GM12878 (cell line): ENCODE results near the gene PRRX2. TPM values are rescaled to one million over a fixed set of nuclear protein-coding genes. Genes with fewer than 3 reads are reported as not detected.

Source experiments
- ATAC-seq: fragments of 200-7000 bp; cut with Tn5 transposase; 3 replicates; pipeline ENCODE4 v1.9.1; 2020; ENCODE audit warnings: mild to moderate bottlenecking, moderate library complexity
- BruUV-seq: library from RNA; stranded (reverse); fragments of 400-500 nt; replicated peaks from 2 replicates; lab custom pipeline; 2021; lab: Mats Ljungman, UMichigan
- CTCF ChIA-PET: fragments of 300-600 bp; sonication (Branson Sonifier 250); formaldehyde crosslinking; extraction: SDS; loops from one replicate; lab custom pipeline; 2021; ENCODE audit warnings: inconsistent platforms; lab: Yijun Ruan, JAX
- POLR2A ChIA-PET: fragments of 350-600 bp; formaldehyde crosslinking; extraction: SDS; loops from one replicate; lab custom pipeline; 2021; ENCODE audit warnings: inconsistent platforms; lab: Charles Lee
- RAD21 ChIA-PET: fragments of 300-600 bp; sonication (Branson Sonifier 250); formaldehyde crosslinking; loops from one replicate; lab custom pipeline; 2023; ENCODE audit warnings: antibody characterized with exemption; ENCODE audit not compliant: unreplicated experiment; lab: Charles Lee
- SMC1A ChIA-PET: fragments of 300-600 bp; sonication (Branson Sonifier 250); formaldehyde crosslinking; loops from one replicate; lab custom pipeline; 2023; ENCODE audit not compliant: unreplicated experiment, uncharacterized antibody; lab: Charles Lee
- DNase-seq: peaks from one replicate; pipeline ENCODE4 v3.0.0-alpha.2; 2011; ENCODE audit warnings: low read depth, low spot score
- FAIRE-seq: peaks from 3 replicates; lab custom pipeline; 2011; peaks lifted over from hg19 to GRCh38; lab: Jason Lieb, UNC
- H2AFZ ChIP-seq: 2 replicates; pipeline ENCODE4 v1.6.0; 2011; ENCODE audit warnings: low read depth, low read length, control low read depth; ENCODE audit not compliant: control insufficient read depth
- H3K27ac ChIP-seq: 2 replicates; pipeline ENCODE4 v1.5.1; 2011; ENCODE audit warnings: control low read depth; ENCODE audit not compliant: control insufficient read depth, insufficient read depth
- H3K27me3 ChIP-seq, 2 experiments: replicated peaks in 1 of 2; 2 replicates each; pipeline versions ENCODE4 v1.6.0 to v1.6.1; 2011; ENCODE audit warnings: low read length in 1 of 2; ENCODE audit not compliant: control insufficient read depth in 2 of 2, insufficient read depth in 2 of 2
- H3K36me3 ChIP-seq, 2 experiments: 2 replicates each; pipeline ENCODE4 v1.5.1; 2011; ENCODE audit warnings: low read length in 1 of 2; ENCODE audit not compliant: control insufficient read depth in 2 of 2, insufficient read depth in 2 of 2
- H3K4me1 ChIP-seq: 2 replicates; pipeline ENCODE4 v1.6.1; 2011; ENCODE audit warnings: mild to moderate bottlenecking, low read length, moderate library complexity, mixed read lengths; ENCODE audit not compliant: control insufficient read depth, insufficient read depth
- H3K4me2 ChIP-seq: 2 replicates; pipeline ENCODE4 v1.6.0; 2011; ENCODE audit warnings: control low read depth; ENCODE audit not compliant: control insufficient read depth, insufficient read depth
- H3K4me3 ChIP-seq: fragments of 200-600 bp; sonication (generic); 2 replicates; pipeline ENCODE4 v1.5.1; 2016
- H3K79me2 ChIP-seq: 2 replicates; pipeline ENCODE4 v1.6.0; 2011; ENCODE audit warnings: low read length; ENCODE audit not compliant: control insufficient read depth, insufficient read depth
- H3K9ac ChIP-seq: 2 replicates; pipeline ENCODE4 v1.8.0; 2011; ENCODE audit warnings: low read length, control low read depth, mixed read lengths; ENCODE audit not compliant: control insufficient read depth, insufficient read depth
- H3K9me3 ChIP-seq: replicated peaks from 3 replicates; pipeline ENCODE4 v1.5.1; 2011; ENCODE audit warnings: mild to moderate bottlenecking, low read length; ENCODE audit not compliant: control insufficient read depth, insufficient read depth
- H4K20me1 ChIP-seq: 2 replicates; pipeline ENCODE4 v1.6.0; 2011; ENCODE audit not compliant: control insufficient read depth, insufficient read depth
- CHD2 ChIP-seq: IDR thresholded peaks from 2 replicates; pipeline ENCODE4 v1.6.1; 2011; ENCODE audit warnings: low read depth, low read length, improper control_type of control experiment, borderline replicate concordance
- JUNB ChIP-seq: IDR thresholded peaks from 2 replicates; pipeline ENCODE4 v1.6.1; 2016; ENCODE audit warnings: antibody characterized with exemption, mild to moderate bottlenecking
- MEF2B ChIP-seq: fragments of 450-650 bp; IDR thresholded peaks from 2 replicates; pipeline ENCODE4 v1.6.1; 2018; ENCODE audit warnings: mild to moderate bottlenecking, moderate library complexity; ENCODE audit not compliant: partially characterized antibody, poor library complexity, severe bottlenecking
- NFIC ChIP-seq: IDR thresholded peaks from 2 replicates; pipeline ENCODE4 v1.6.1; 2012; ENCODE audit warnings: low read depth, mild to moderate bottlenecking, inconsistent platforms, low read length, moderate library complexity
- SRF ChIP-seq, 2 experiments: IDR thresholded peaks; 2 replicates each; pipeline ENCODE4 v1.6.1; 2011; ENCODE audit warnings: low read depth in 2 of 2, low read length in 2 of 2, mild to moderate bottlenecking in 1 of 2, moderate library complexity in 1 of 2
- SUPT20H ChIP-seq: IDR thresholded peaks from 2 replicates; pipeline ENCODE4 v1.6.1; 2011; ENCODE audit warnings: low read depth, mild to moderate bottlenecking, low read length, moderate library complexity, borderline replicate concordance; ENCODE audit not compliant: control insufficient read depth
- TBL1XR1 ChIP-seq: IDR thresholded peaks from 2 replicates; pipeline ENCODE4 v1.6.1; 2012; ENCODE audit warnings: low read depth, low read length, improper control_type of control experiment
- WGBS: methylation state at CpG from one replicate; pipeline ENCODE4 v1.1.6; 2016; ENCODE audit warnings: low lambda C conversion rate; ENCODE audit not compliant: insufficient replicate concordance, insufficient coverage; ENCODE audit errors: missing lambda C conversion rate; 5-methylcytosine and 5-hydroxymethylcytosine counted together
- in situ Hi-C: fragments of 300-500 bp; cut with MboI; formaldehyde crosslinking; loops from 9 replicates; pipeline ENCODE4 v1.14.3; 2018; ENCODE audit warnings: mixed read lengths
- intact Hi-C: fragments of 100-400 bp; cut with micrococcal nuclease; formaldehyde crosslinking; loops from one replicate; pipeline ENCODE4 v1.14.2; 2022; ENCODE audit not compliant: unreplicated experiment
- polyA plus RNA-seq, 11 experiments: library from polyadenylated mRNA; depleted of rRNA in 4 of 11; unstranded in 6 of 11; stranded (reverse) in 5 of 11; fragments of >200 nt; fragmentation: Nextera tagmentation in 4 of 11; fragmentation: Illumina TruSeq in 1 of 11; extraction: Ambion mirVana in 4 of 11; extraction: Trizol in 1 of 11; gene quantifications; 1 replicate in 1 of 11; 2 replicates in 10 of 11; pipeline versions ENCODE4 v1.2.1 to v1.2.3, GENCODE V29; 2011 to 2016; ENCODE audit warnings: inconsistent platforms in 2 of 11, missing spikeins in 2 of 11, low read depth in 1 of 11
- total RNA-seq, 4 experiments: library from RNA; depleted of rRNA in 3 of 4; stranded (reverse); fragments of >200 nt in 3 of 4; fragmentation: Illumina TruSeq in 1 of 4; extraction: Trizol in 1 of 4; gene quantifications; 2 replicates each; pipeline versions ENCODE4 v1.2.1 to v1.2.3, GENCODE V29; 2013 to 2021
- TF ChIP-seq, protein P1 (sequence below): IDR thresholded peaks from 2 replicates; pipeline ENCODE4 v1.6.1; 2011; ENCODE audit warnings: low read depth, mild to moderate bottlenecking, low read length, moderate library complexity, borderline replicate concordance; ENCODE audit errors: extremely low read depth
- TF ChIP-seq, protein P2 (sequence below): fragments of 150-350 bp; IDR thresholded peaks from 2 replicates; pipeline ENCODE4 v1.6.1; 2014; ENCODE audit warnings: mild to moderate bottlenecking, low read depth, low read length

PRRX2 gene
- total and polyA plus RNA-seq, 10 of the 15 experiments (the other 5 are each of a cell fraction or from before 2014, with no cell fraction given) = not detected

DNA sequence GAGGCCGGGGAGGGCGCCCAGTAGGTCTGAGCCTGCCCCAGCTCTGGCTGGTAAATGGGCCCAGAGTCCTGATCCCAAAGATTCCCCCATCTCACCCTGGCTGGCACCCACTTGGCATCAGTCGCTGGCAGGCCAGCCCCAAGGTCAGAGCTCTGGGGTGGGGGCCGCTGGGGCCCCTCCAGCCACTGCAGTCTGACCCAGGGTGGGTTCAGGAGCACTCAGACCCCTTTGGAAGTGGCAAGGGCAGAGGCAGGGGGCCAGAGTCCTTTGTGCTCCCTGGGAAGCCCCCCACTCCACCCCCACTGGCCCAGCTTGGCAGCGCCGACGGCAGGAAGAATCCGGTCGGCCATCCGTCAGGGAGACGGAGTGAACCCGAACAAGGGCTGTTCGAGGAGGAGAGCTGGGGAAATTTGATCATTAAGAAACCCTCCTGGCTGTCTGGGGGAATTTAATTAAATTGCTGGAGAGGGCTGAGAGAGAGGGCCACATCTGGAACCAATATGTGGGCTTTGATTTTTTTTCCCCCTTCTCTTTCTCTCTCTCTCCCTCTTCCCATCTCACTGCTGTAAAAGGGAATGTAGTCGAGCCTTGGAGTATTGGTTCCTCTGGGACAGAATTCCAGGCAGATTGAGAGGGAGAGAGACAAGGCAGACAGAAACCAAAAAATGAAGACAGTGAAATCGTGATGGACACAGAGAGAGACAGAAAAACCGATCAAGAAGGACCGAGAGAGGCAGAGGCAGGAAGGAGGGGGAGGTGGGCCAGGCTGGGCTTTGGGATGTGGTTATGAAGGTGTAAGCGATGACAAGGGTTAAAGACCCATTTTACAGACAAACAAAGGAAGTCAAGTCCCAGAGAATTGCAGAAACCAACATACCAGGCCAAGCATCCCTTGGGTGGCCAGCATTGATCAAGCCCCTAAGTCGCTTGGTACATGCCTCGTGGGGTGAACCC lies 15.4 kb upstream of the PRRX2 start:
- TF ChIP-seq MEF2B (no peak), JUNB (no peak)
- Histone ChIP-seq H4K20me1 (no peaks in the 10 kb centered on the region), H3K4me1 (no peaks in the 10 kb centered on the region), H3K36me3 (no peaks in the 10 kb centered on the region; a peak in 1 of 4 replicates), H2AFZ (no peak overlapping the region), H3K79me2 (no peaks in the 10 kb centered on the region), H3K27ac (no peak overlapping the region), H3K9ac (no peak overlapping the region), H3K27me3 (no peaks in the 10 kb centered on the region; a peak in 1 of 4 replicates), H3K9me3 (no peaks in the 10 kb centered on the region), H3K4me2 (no peak overlapping the region), H3K4me3 (no peak overlapping the region)
- no peak for FAIRE-seq
- ChIA-PET CTCF (no interaction called here), POLR2A (no interaction called here), SMC1A (no interaction called here), RAD21 (no interaction called here)
- 57% methylated on average over 19 of the region's 20 CpGs for WGBS
- in situ Hi-C loops (loop anchor here (5.0 kb wide), 1 partner anchor 132 kb away; no protein-coding TSS in a partner anchor), intact Hi-C loops (no loop called here)
- no peak for ATAC-seq
- no TSS peak for BruUV-seq
- DNase-seq = no peak

GRCh38 chr9:129650680-129651235 lies 14.7 kb upstream of the PRRX2 start:
- ATAC-seq (no peak; the same call in 2 of the 3 replicates), DNase-seq (no peak), FAIRE-seq (no peak)
- Histone ChIP-seq H3K9ac (no peak overlapping the region), H3K27me3 (no peaks in the 10 kb centered on the region; a peak in 1 of 4 replicates), H3K9me3 (no peaks in the 10 kb centered on the region), H3K4me2 (no peak overlapping the region), H3K27ac (no peak overlapping the region), H3K4me1 (no peaks in the 10 kb centered on the region), H4K20me1 (no peaks in the 10 kb centered on the region), H3K79me2 (no peaks in the 10 kb centered on the region), H3K4me3 (no peak overlapping the region), H2AFZ (no peak overlapping the region), H3K36me3 (no peaks in the 10 kb centered on the region; a peak in 1 of 4 replicates)
- ChIA-PET SMC1A (no interaction called here), CTCF (no interaction called here), POLR2A (no interaction called here), RAD21 (no interaction called here)
- in situ Hi-C loops (no loop called here), intact Hi-C loops (no loop called here)
- BruUV-seq = no TSS peak
- 39% methylated on average over 10 of the region's 10 CpGs for WGBS
- TF ChIP-seq NFIC = no peak
- no peak for TF ChIP-seq TBL1XR1
- no peak for TF ChIP-seq CHD2
- TF ChIP-seq, protein P1, sequence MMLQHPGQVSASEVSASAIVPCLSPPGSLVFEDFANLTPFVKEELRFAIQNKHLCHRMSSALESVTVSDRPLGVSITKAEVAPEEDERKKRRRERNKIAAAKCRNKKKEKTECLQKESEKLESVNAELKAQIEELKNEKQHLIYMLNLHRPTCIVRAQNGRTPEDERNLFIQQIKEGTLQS = no peak
- no peak for TF ChIP-seq SUPT20H
- TF ChIP-seq, protein P2, sequence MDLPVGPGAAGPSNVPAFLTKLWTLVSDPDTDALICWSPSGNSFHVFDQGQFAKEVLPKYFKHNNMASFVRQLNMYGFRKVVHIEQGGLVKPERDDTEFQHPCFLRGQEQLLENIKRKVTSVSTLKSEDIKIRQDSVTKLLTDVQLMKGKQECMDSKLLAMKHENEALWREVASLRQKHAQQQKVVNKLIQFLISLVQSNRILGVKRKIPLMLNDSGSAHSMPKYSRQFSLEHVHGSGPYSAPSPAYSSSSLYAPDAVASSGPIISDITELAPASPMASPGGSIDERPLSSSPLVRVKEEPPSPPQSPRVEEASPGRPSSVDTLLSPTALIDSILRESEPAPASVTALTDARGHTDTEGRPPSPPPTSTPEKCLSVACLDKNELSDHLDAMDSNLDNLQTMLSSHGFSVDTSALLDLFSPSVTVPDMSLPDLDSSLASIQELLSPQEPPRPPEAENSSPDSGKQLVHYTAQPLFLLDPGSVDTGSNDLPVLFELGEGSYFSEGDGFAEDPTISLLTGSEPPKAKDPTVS = no peak
- TF ChIP-seq SRF (IDR thresholded peaks at IDR 0.05; ENCODE audit: low read depth in 2 of 2, low read length in 2 of 2) = no peak
